ENCODE data around the gene CNNM1. TPM values are rescaled to one million over a fixed set of nuclear protein-coding genes. Genes with fewer than 3 reads are reported as not detected.

Gene CNNM1
- total RNA-seq, 1 donor from 2014 or later = not detected

- no peaks in the 10 kb centered on the region for H3K4me1 ChIP-seq
- H3K27me3 ChIP-seq = no peaks in the 10 kb centered on the region
- intact Hi-C loops (cut with DNase I) = loop anchor here (5.0 kb wide), 1 partner anchor 318 kb away; no protein-coding TSS in a partner anchor
- H3K36me3 ChIP-seq = peaks cover 11 to 31% of the 10 kb centered on the region in 2 donors
- no peak for DNase-seq (ENCODE audit: low spot score in 2 of 2)
- no peak overlapping the region for H3K27ac ChIP-seq
- no peak overlapping the region for H3K4me3 ChIP-seq
- H3K9me3 ChIP-seq = no peaks in the 10 kb centered on the region
- TF ChIP-seq CTCF (IDR thresholded peaks at IDR 0.05) = no peak
These were observed 65.1 kb downstream of the CNNM1 start for GRCh38 chr10:99394256-99394655.

- intact Hi-C loops (cut with DNase I) = loop anchor here (5.0 kb wide), 1 partner anchor 317 kb away; no protein-coding TSS in a partner anchor
- H3K27ac ChIP-seq = no peak overlapping the region
- no peak for TF ChIP-seq CTCF (IDR thresholded peaks at IDR 0.05)
These were observed 65.7 kb downstream of the CNNM1 start for GRCh38 chr10:99394761-99395386.

GRCh38 chr10:99395750-99396445, 66.7 kb downstream of the CNNM1 start:
- no peak overlapping the region for H3K27ac ChIP-seq
- H3K27me3 ChIP-seq = no peaks in the 10 kb centered on the region
- no peak for DNase-seq (ENCODE audit: low spot score in 2 of 2)
- no peak for TF ChIP-seq CTCF (IDR thresholded peaks at IDR 0.05)
- no peaks in the 10 kb centered on the region for H3K4me1 ChIP-seq
- no peak overlapping the region for H3K4me3 ChIP-seq
- intact Hi-C loops (cut with DNase I) = no loop called here
- no peaks in the 10 kb centered on the region for H3K9me3 ChIP-seq
- peaks cover 20 to 33% of the 10 kb centered on the region in 2 donors for H3K36me3 ChIP-seq

More at GRCh38 chr10:99394761-99395386, 65.7 kb downstream of the CNNM1 start:
- DNase-seq (ENCODE audit: low spot score in 2 of 2) = no peak
- Histone ChIP-seq H3K9me3 (no peaks in the 10 kb centered on the region), H3K4me1 (no peaks in the 10 kb centered on the region), H3K4me3 (no peak overlapping the region), H3K36me3 (peaks cover 11 to 33% of the 10 kb centered on the region in 2 donors), H3K27me3 (no peaks in the 10 kb centered on the region)

- DNase-seq (ENCODE audit: low spot score in 2 of 2) = no peak
- Histone ChIP-seq H3K36me3 (peaks cover 22 to 36% of the 10 kb centered on the region in 2 donors), H3K27ac (no peak overlapping the region), H3K4me3 (no peak overlapping the region), H3K4me1 (no peaks in the 10 kb centered on the region), H3K9me3 (no peaks in the 10 kb centered on the region), H3K27me3 (no peaks in the 10 kb centered on the region)
- TF ChIP-seq CTCF (IDR thresholded peaks at IDR 0.05) = no peak
- intact Hi-C loops (cut with DNase I) = no loop called here
These were observed 67.3 kb downstream of the CNNM1 start for GRCh38 chr10:99396471-99396870.

- no peaks in the 10 kb centered on the region for H3K9me3 ChIP-seq
- no peak overlapping the region for H3K27ac ChIP-seq
- peaks cover 40 to 67% of the 10 kb centered on the region in 2 donors for H3K36me3 ChIP-seq
- H3K27me3 ChIP-seq = no peaks in the 10 kb centered on the region
- DNase-seq (ENCODE audit: low spot score in 2 of 2) = no peak
- no peak overlapping the region for H3K4me3 ChIP-seq
- H3K4me1 ChIP-seq = no peaks in the 10 kb centered on the region
- intact Hi-C loops (cut with DNase I) = no loop called here
- TF ChIP-seq CTCF (IDR thresholded peaks at IDR 0.05) = no peak
These were observed 70.5 kb downstream of the CNNM1 start for GRCh38 chr10:99399664-99400063.
